ENCODE results near the gene GIMAP5. TPM values are rescaled to one million over a fixed set of nuclear protein-coding genes. Genes with fewer than 3 reads are reported as not detected.

Gene GIMAP5
- total RNA-seq, 4 donors from 2014 or later = 2.6 to 15.7 (median 11.2) TPM

GRCh38 chr7:150735596-150736358 is 1.4 kb upstream of the GIMAP5 start:
- Histone ChIP-seq H3K27ac (peak overlapping the region in 2 of 4 donors; percentile 67 to 76), H3K4me1 (peaks cover 0 to 13% (median 0%) of the 10 kb centered on the region in 4 donors), H3K4me3 (no peak overlapping the region), H3K36me3 (no peaks in the 10 kb centered on the region), H3K9me3 (no peaks in the 10 kb centered on the region), H3K27me3 (no peaks in the 10 kb centered on the region)
- intact Hi-C loops (cut with DNase I; ENCODE audit: low total_unique reads) = no loop called here
- in situ Hi-C loops (cut with MboI; ENCODE audit: low pct_ligation_motif_present in 1 of 4, low pct_unique_long_range_greater_than_20kb in 1 of 4, low sequenced_read_pairs in 3 of 4) = loop anchor here in 1 of 4 donors (25.0 kb wide), 1 partner anchor 273 kb away; the partner anchor contains the start of gene GIMAP8
- 76 to 100% methylated on average over 2 to 3 of the region's 3 CpGs for WGBS, 2 donors (ENCODE audit: low coverage in 1 of 2)
- TF ChIP-seq CTCF (IDR thresholded peaks at IDR 0.05) (no peak), POLR2A (IDR thresholded peaks at IDR 0.05) (no peak), EP300 (IDR thresholded peaks at IDR 0.05; ENCODE audit: low read depth) (no peak), POLR2AphosphoS5 (IDR thresholded peaks at IDR 0.05) (no peak)
- DNase-seq = no peak

- Histone ChIP-seq H3K27ac (peak overlapping the region; percentile 37 to 76 (median 68)), H3K9me3 (no peaks in the 10 kb centered on the region), H3K36me3 (no peaks in the 10 kb centered on the region), H3K27me3 (no peaks in the 10 kb centered on the region), H3K4me1 (peaks cover 0 to 13% (median 0%) of the 10 kb centered on the region in 4 donors), H3K4me3 (peak overlapping the region in 3 of 4 donors; percentile 25 to 42 (median 30))
- intact Hi-C loops (cut with DNase I; ENCODE audit: low total_unique reads) (no loop called here), in situ Hi-C loops (cut with MboI; ENCODE audit: low pct_ligation_motif_present in 1 of 4, low pct_unique_long_range_greater_than_20kb in 1 of 4, low sequenced_read_pairs in 3 of 4) (loop anchor here in 1 of 4 donors (25.0 kb wide), 1 partner anchor 275 kb away; the partner anchor contains the start of gene GIMAP8)
- DNase-seq = no peak
- 60 to 80% methylated on average over 1 to 4 of the region's 4 CpGs for WGBS, 2 donors (ENCODE audit: low coverage in 1 of 2)
- no peak for TF ChIP-seq POLR2AphosphoS5 (IDR thresholded peaks at IDR 0.05)
- TF ChIP-seq CTCF (IDR thresholded peaks at IDR 0.05) = no peak
- TF ChIP-seq POLR2A (IDR thresholded peaks at IDR 0.05) = no peak
- TF ChIP-seq EP300 (IDR thresholded peaks at IDR 0.05; ENCODE audit: low read depth) = no peak
These were observed 354 bp upstream of the GIMAP5 start for GRCh38 chr7:150736864-150737263.

DNA sequence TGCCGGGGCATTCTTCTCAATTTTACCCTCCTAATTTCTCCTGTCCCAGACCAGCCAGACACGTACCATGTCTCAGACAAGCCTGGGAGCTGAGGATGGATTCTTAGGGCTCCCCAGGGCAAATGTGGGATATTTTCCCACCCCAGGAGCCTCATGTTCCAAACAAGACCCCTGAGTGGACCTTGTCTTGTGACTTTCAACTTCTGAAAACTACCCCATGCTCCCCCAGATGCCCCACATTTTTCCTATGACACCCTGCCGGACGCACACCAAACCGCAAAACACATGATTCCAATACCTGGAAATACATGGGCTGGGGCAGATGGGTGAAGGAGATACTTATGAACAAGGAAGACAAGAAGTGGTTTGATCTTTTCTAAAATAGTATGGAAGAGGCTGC is 874 bp downstream of the GIMAP5 start:
- Histone ChIP-seq H3K9me3 (no peaks in the 10 kb centered on the region), H3K27me3 (no peaks in the 10 kb centered on the region), H3K27ac (peak overlapping the region; percentile 37 to 76 (median 68)), H3K4me3 (peak overlapping the region in 3 of 4 donors; percentile 25 to 42 (median 30)), H3K4me1 (peaks cover 0 to 17% (median 0%) of the 10 kb centered on the region in 4 donors), H3K36me3 (no peaks in the 10 kb centered on the region)
- in situ Hi-C loops (cut with MboI; ENCODE audit: low pct_ligation_motif_present in 1 of 4, low pct_unique_long_range_greater_than_20kb in 1 of 4, low sequenced_read_pairs in 3 of 4) = loop anchor here in 1 of 4 donors (25.0 kb wide), 1 partner anchor 276 kb away; the partner anchor contains the start of gene GIMAP8
- intact Hi-C loops (cut with DNase I; ENCODE audit: low total_unique reads) = no loop called here
- no peak for TF ChIP-seq CTCF (IDR thresholded peaks at IDR 0.05)
- TF ChIP-seq EP300 (IDR thresholded peaks at IDR 0.05; ENCODE audit: low read depth) = no peak
- TF ChIP-seq POLR2A (IDR thresholded peaks at IDR 0.05) = no peak
- TF ChIP-seq POLR2AphosphoS5 (IDR thresholded peaks at IDR 0.05) = no peak
- DNase-seq = no peak
- 62 to 64% methylated on average over 5 of the region's 5 CpGs for WGBS, 2 donors (ENCODE audit: low coverage in 1 of 2)

DNA sequence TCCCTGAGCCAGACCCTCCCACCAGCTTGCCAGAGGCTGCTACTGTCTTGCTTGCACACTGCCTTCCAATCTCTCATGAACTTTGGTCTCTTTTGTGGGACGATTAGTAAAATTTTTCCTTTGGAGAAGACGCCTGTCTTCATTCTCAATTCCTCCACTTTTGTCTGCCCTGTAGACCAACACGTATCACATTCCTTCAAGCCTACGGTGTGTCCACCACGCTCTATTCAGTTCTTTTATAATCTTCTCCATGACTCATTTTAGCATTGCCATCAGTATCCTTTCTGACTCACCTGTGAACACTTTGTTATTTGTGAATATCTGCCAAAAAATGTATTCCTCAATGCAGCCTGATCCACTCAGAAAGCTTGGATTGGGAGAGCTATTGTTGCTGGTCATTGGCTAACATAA is 1.4 kb downstream of the GIMAP5 start:
- no peaks in the 10 kb centered on the region for H3K36me3 ChIP-seq
- no peaks in the 10 kb centered on the region for H3K27me3 ChIP-seq
- peak overlapping the region in 3 of 4 donors; percentile 25 to 42 (median 30) for H3K4me3 ChIP-seq
- H3K4me1 ChIP-seq = peaks cover 0 to 19% (median 0%) of the 10 kb centered on the region in 4 donors
- DNase-seq = no peak
- H3K27ac ChIP-seq = peak overlapping the region; percentile 37 to 76 (median 68)
- intact Hi-C loops (cut with DNase I; ENCODE audit: low total_unique reads) = no loop called here
- TF ChIP-seq CTCF (IDR thresholded peaks at IDR 0.05) = no peak
- no peak for TF ChIP-seq EP300 (IDR thresholded peaks at IDR 0.05; ENCODE audit: low read depth)
- TF ChIP-seq POLR2A (IDR thresholded peaks at IDR 0.05) = no peak
- no peak for TF ChIP-seq POLR2AphosphoS5 (IDR thresholded peaks at IDR 0.05)
- no peaks in the 10 kb centered on the region for H3K9me3 ChIP-seq
- 49 to 53% methylated on average over 5 of the region's 5 CpGs for WGBS, 2 donors (ENCODE audit: low coverage in 1 of 2)
- in situ Hi-C loops (cut with MboI; ENCODE audit: low pct_ligation_motif_present in 1 of 4, low pct_unique_long_range_greater_than_20kb in 1 of 4, low sequenced_read_pairs in 3 of 4) = loop anchor here in 1 of 4 donors (25.0 kb wide), 1 partner anchor 276 kb away; the partner anchor contains the start of gene GIMAP8
